Sigmoid colon (tissue), 7 donors: ENCODE results near the gene SFXN5. TPM values are rescaled to one million over a fixed set of nuclear protein-coding genes. Genes with fewer than 3 reads are reported as not detected.
A peak's percentile ranks its signal among the peaks of the same experiment; 100 is the strongest.

ENCODE experiments used
- DNase-seq: peaks from one replicate; pipeline ENCODE4 v3.0.0-alpha.2; 2019
- H3K27ac ChIP-seq, 4 donors: fragments of 200-600 bp; sonication (generic); one replicate each; pipeline ENCODE4 v1.5.1; 2016 to 2019; ENCODE audit warnings: mild to moderate bottlenecking in 1 of 4
- H3K27me3 ChIP-seq, 3 donors: fragments of 200-600 bp; sonication (generic); one replicate each; pipeline ENCODE4 v1.5.1; 2019; ENCODE audit warnings: mild to moderate bottlenecking in 1 of 3
- H3K36me3 ChIP-seq, 4 donors: fragments of 200-600 bp; sonication (generic); one replicate each; pipeline ENCODE4 v1.5.1; 2016 to 2019
- H3K4me1 ChIP-seq, 4 donors: fragments of 200-600 bp; sonication (generic); one replicate each; pipeline ENCODE4 v1.5.1; 2017 to 2019
- H3K4me3 ChIP-seq, 4 donors: fragments of 200-600 bp; sonication (generic); one replicate each; pipeline ENCODE4 v1.5.1; 2017 to 2019; ENCODE audit warnings: mild to moderate bottlenecking in 2 of 4, moderate library complexity in 1 of 4
- H3K9me3 ChIP-seq, 4 donors: fragments of 200-600 bp in 3 of 4; sonication (generic) in 3 of 4; one replicate each; pipeline versions ENCODE4 v1.5.1 to v1.6.1; 2013 to 2019
- EP300 ChIP-seq, 4 donors: sonication (generic); formaldehyde crosslinking; IDR thresholded peaks; one replicate each; pipeline ENCODE4 v1.6.1; 2017; ENCODE audit warnings: antibody characterized with exemption in 4 of 4
- POLR2A ChIP-seq, 2 donors: fragments of 450-650 bp; IDR thresholded peaks; one replicate each; pipeline ENCODE4 v1.6.1; 2016; ENCODE audit warnings: antibody characterized with exemption in 2 of 2, mild to moderate bottlenecking in 2 of 2, moderate library complexity in 2 of 2
- POLR2AphosphoS5 ChIP-seq, 4 donors: sonication (generic); formaldehyde crosslinking; IDR thresholded peaks; one replicate each; pipeline ENCODE4 v1.6.1; 2017; ENCODE audit warnings: antibody characterized with exemption in 4 of 4
- WGBS, 2 donors: extraction: QIAGEN DNeasy Blood & Tissue Kit; methylation state at CpG; one replicate each; pipeline ENCODE4 v1.1.7; 2013; 5-methylcytosine and 5-hydroxymethylcytosine counted together
- intact Hi-C: fragments of 100-400 bp; cut with DNase I; formaldehyde crosslinking; loops from one replicate; pipeline ENCODE4 v1.15.1; 2023
- polyA plus RNA-seq, 3 donors: library from polyadenylated mRNA; stranded (reverse); fragments of 200-250 nt; gene quantifications; one replicate each; pipeline ENCODE4 v1.2.3, GENCODE V29; 2013
- total RNA-seq, 4 donors: library from RNA; depleted of rRNA; stranded (reverse); fragments of >200 nt; gene quantifications; one replicate each; pipeline ENCODE4 v1.1.0, GENCODE V29; 2016
- TF ChIP-seq, protein P1 (sequence below), 4 experiments: fragments of 450-650 bp in 3 of 4; fragments of 200-600 bp in 1 of 4; IDR thresholded peaks; one replicate each; pipeline ENCODE4 v1.5.1; 2016 to 2019; ENCODE audit warnings: antibody characterized with exemption in 4 of 4, mild to moderate bottlenecking in 3 of 4, moderate library complexity in 2 of 4
- donor health status: healthy with polysubstance abuse.
- donor health status: Bipolar disorder and iron deficiency.
- donor health status: healthy.

Gene SFXN5
- total and polyA plus RNA-seq, 7 donors, result 5.4 to 27.1 (median 11.1) TPM

DNA sequence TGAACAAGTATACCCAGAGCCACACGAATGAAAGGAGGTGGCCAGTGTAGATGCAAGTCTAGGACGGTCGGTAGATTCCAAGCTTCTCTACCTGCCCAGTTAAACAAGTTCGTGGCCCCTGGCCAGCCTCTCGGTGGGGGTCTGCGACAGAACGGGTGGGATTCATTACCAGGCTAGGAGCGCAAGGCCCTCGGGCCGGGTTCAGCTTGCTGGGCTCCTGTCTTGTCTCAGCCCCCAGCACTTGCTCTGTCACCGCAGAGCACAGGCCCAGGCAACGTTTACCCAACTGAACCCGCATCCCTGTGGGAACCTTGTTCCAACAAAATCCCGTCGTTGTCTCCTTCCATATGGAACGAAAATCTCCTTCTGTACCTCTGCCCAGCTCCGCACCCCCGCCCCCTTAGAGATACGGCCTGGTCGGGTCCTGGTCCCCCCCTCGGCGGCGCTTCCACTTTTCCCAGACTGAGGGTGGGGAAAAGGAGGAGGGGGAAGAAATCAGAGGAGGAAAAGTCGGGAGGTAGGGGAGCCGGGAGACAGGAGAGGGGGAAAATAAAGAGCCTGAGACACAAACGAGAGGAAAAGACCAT lies 156.1 kb downstream of the SFXN5 start:
- H3K4me3 ChIP-seq, result peak overlapping the region in 3 of 4 donors; percentile 28 to 44 (median 41)
- TF ChIP-seq POLR2AphosphoS5 (IDR thresholded peaks at IDR 0.05) (no peak), POLR2A (IDR thresholded peaks at IDR 0.05) (no peak), EP300 (IDR thresholded peaks at IDR 0.05) (no peak)
- TF ChIP-seq, protein P1, sequence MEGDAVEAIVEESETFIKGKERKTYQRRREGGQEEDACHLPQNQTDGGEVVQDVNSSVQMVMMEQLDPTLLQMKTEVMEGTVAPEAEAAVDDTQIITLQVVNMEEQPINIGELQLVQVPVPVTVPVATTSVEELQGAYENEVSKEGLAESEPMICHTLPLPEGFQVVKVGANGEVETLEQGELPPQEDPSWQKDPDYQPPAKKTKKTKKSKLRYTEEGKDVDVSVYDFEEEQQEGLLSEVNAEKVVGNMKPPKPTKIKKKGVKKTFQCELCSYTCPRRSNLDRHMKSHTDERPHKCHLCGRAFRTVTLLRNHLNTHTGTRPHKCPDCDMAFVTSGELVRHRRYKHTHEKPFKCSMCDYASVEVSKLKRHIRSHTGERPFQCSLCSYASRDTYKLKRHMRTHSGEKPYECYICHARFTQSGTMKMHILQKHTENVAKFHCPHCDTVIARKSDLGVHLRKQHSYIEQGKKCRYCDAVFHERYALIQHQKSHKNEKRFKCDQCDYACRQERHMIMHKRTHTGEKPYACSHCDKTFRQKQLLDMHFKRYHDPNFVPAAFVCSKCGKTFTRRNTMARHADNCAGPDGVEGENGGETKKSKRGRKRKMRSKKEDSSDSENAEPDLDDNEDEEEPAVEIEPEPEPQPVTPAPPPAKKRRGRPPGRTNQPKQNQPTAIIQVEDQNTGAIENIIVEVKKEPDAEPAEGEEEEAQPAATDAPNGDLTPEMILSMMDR (IDR thresholded peaks at IDR 0.05), result no peak
- intact Hi-C loops, result no loop called here
- peaks cover 64 to 100% (median 91%) of the 10 kb centered on the region in 3 donors for H3K27me3 ChIP-seq
- no peak overlapping the region for H3K27ac ChIP-seq
- DNase-seq, result peak; percentile 50
- no peaks in the 10 kb centered on the region for H3K9me3 ChIP-seq
- peaks cover 2 to 51% (median 44%) of the 10 kb centered on the region in 4 donors for H3K4me1 ChIP-seq
- WGBS, 2 donors, result 3 to 5% methylated on average over 26 of the region's 26 CpGs
- no peaks in the 10 kb centered on the region for H3K36me3 ChIP-seq

DNA sequence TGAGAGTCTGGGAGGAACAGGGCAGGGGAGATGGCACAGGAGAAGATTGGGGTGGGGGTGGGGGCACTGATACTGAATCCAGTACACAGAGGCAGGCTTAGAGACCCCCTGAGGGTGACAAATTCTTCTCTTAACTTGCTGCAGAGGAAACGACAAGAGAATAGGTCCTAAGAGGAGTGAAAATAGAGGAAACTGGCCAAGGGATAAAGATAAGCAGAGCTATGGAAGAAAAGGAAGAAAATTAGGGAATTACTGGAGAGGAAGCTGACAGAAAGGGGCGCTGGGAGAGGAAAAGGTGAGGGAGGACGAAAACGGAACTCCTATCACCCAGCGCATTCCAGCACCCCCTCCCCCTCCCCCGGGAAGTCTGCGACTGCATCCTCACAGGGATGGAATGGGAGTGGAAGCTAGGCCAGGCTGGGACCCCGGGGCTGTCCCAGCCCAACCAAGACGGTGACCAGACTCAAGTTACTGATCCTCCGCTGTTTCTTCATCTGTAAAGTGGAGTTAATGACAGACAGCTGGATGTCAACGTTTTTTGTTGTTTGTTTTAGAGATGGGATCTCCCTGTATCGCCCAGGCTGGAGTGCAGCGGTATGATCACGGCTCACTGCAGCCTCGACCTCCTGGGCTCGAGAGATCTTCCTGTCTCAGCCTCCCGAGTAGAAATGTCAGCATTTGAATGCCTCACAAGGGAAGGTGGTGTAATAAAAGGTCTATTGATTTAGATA lies 156.8 kb downstream of the SFXN5 start:
- 3% methylated on average over 17 of the region's 17 CpGs for WGBS, 2 donors
- DNase-seq, result peak; percentile 51
- H3K27me3 ChIP-seq, result peaks cover 58 to 100% (median 91%) of the 10 kb centered on the region in 3 donors
- H3K4me3 ChIP-seq, result no peak overlapping the region
- no peaks in the 10 kb centered on the region for H3K36me3 ChIP-seq
- intact Hi-C loops, result no loop called here
- no peaks in the 10 kb centered on the region for H3K9me3 ChIP-seq
- no peak overlapping the region for H3K27ac ChIP-seq
- TF ChIP-seq EP300 (IDR thresholded peaks at IDR 0.05) (no peak), POLR2AphosphoS5 (IDR thresholded peaks at IDR 0.05) (no peak), POLR2A (IDR thresholded peaks at IDR 0.05) (no peak)
- TF ChIP-seq, protein P1 (IDR thresholded peaks at IDR 0.05), result no peak
- peaks cover 0 to 44% (median 37%) of the 10 kb centered on the region in 4 donors for H3K4me1 ChIP-seq

- Histone ChIP-seq H3K9me3 (no peaks in the 10 kb centered on the region), H3K4me3 (no peak overlapping the region), H3K27me3 (peaks cover 52 to 100% (median 90%) of the 10 kb centered on the region in 3 donors), H3K4me1 (peaks cover 0 to 44% (median 37%) of the 10 kb centered on the region in 4 donors), H3K27ac (no peak overlapping the region), H3K36me3 (no peaks in the 10 kb centered on the region)
- intact Hi-C loops, result no loop called here
- TF ChIP-seq POLR2AphosphoS5 (IDR thresholded peaks at IDR 0.05) (no peak), EP300 (IDR thresholded peaks at IDR 0.05) (no peak), POLR2A (IDR thresholded peaks at IDR 0.05) (no peak)
- TF ChIP-seq, protein P1 (IDR thresholded peaks at IDR 0.05), result no peak
- WGBS, 2 donors, result 6 to 11% methylated on average over 7 of the region's 7 CpGs
- peak; percentile 44 for DNase-seq
Measured at GRCh38 chr2:72914206-72914559, 157.3 kb downstream of the SFXN5 start.

GRCh38 chr2:72913486-72914205 lies 157.9 kb downstream of the SFXN5 start:
- peak; percentile 17 for DNase-seq
- Histone ChIP-seq H3K27me3 (peaks cover 47 to 100% (median 84%) of the 10 kb centered on the region in 3 donors), H3K4me1 (peaks cover 0 to 41% (median 35%) of the 10 kb centered on the region in 4 donors), H3K4me3 (no peak overlapping the region), H3K9me3 (no peaks in the 10 kb centered on the region), H3K27ac (no peak overlapping the region), H3K36me3 (no peaks in the 10 kb centered on the region)
- WGBS, 2 donors, result 20 to 24% methylated on average over 7 of the region's 7 CpGs
- TF ChIP-seq, protein P1 (IDR thresholded peaks at IDR 0.05), result no peak
- TF ChIP-seq EP300 (IDR thresholded peaks at IDR 0.05) (no peak), POLR2A (IDR thresholded peaks at IDR 0.05) (no peak), POLR2AphosphoS5 (IDR thresholded peaks at IDR 0.05) (no peak)
- intact Hi-C loops, result no loop called here
